ENCODE measurements around the gene AMER1. TPM values are rescaled to one million over a fixed set of nuclear protein-coding genes. Genes with fewer than 3 reads are reported as not detected.

AMER1 gene
- total and polyA plus RNA-seq, 2 of the 8 experiments (the other 6 are each of a cell fraction or from before 2014, with no cell fraction given): 3.3 to 9.4 TPM

- no peak for FAIRE-seq
- POLR2A ChIA-PET (ENCODE audit: partially characterized antibody): no interaction called here
- TF ChIP-seq HDAC2 (IDR thresholded peaks at IDR 0.05; ENCODE audit: borderline replicate concordance in 1 of 2, low read depth in 2 of 2, low read length in 2 of 2) (no peak), CHD1 (IDR thresholded peaks at IDR 0.05; ENCODE audit: low read depth, low read length) (no peak), RNF2 (IDR thresholded peaks at IDR 0.05; ENCODE audit: borderline replicate concordance, low read depth, low read length, missing control alignments, poor library complexity, severe bottlenecking) (no peak), CHD2 (IDR thresholded peaks at IDR 0.05; ENCODE audit: low read length) (no peak), NANOG (IDR thresholded peaks at IDR 0.05; ENCODE audit: insufficient read depth, low read depth, low read length, poor library complexity, severe bottlenecking) (no peak), KDM1A (IDR thresholded peaks at IDR 0.05; ENCODE audit: borderline replicate concordance, low read length) (no peak), POLR2A (IDR thresholded peaks at IDR 0.05; ENCODE audit: control extremely low read depth in 1 of 2, low read depth in 2 of 2, low read length in 2 of 2) (no peak), RXRA (IDR thresholded peaks at IDR 0.05; ENCODE audit: insufficient read depth, low read depth, low read length) (no peak), CREB1 (IDR thresholded peaks at IDR 0.05) (no peak), TBP (IDR thresholded peaks at IDR 0.05; ENCODE audit: low read depth, low read length) (no peak)
Measured at GRCh38 chrX:64191281-64192010, 14.1 kb downstream of the AMER1 start.

More at GRCh38 chrX:64191281-64192010, 14.1 kb downstream of the AMER1 start:
- no peak for DNase-seq (ENCODE audit: low read depth in 1 of 2, low spot score in 2 of 2)
- Histone ChIP-seq H3K23ac (ENCODE audit: insufficient read length) (no peak overlapping the region), H3K9ac (replicated peaks in 1 of 4; ENCODE audit: extremely low read depth in 1 of 4, low read depth in 3 of 4, low read length in 3 of 4) (no peak overlapping the region), H4K8ac (ENCODE audit: extremely low read depth, insufficient read depth, low read length) (no peak overlapping the region), H3K4me2 (ENCODE audit: insufficient read depth in 1 of 2, low read depth in 2 of 2, low read length in 2 of 2) (no peak overlapping the region), H2BK15ac (ENCODE audit: low read length) (no peak overlapping the region), H3K4ac (replicated peaks; ENCODE audit: insufficient read length, low read depth, low read length) (no peak overlapping the region), H3K79me1 (ENCODE audit: low read depth, low read length) (no peaks in the 10 kb centered on the region), H3K79me2 (ENCODE audit: control insufficient read depth in 1 of 2, insufficient read depth in 2 of 2, low read length in 2 of 2) (no peaks in the 10 kb centered on the region), H3K23me2 (ENCODE audit: low read depth, low read length) (no peaks in the 10 kb centered on the region), H3K14ac (ENCODE audit: insufficient read length) (no peak overlapping the region), H2BK5ac (ENCODE audit: low read depth, low read length) (no peak overlapping the region), H4K5ac (ENCODE audit: insufficient read length, low read depth, low read length) (no peak overlapping the region), H3K4me3 (ENCODE audit: extremely low read depth in 1 of 4, insufficient read depth in 2 of 4, low read depth in 3 of 4, low read length in 4 of 4) (no peak overlapping the region), H3K27ac (ENCODE audit: low read depth, low read length) (no peak overlapping the region), H2AFZ (ENCODE audit: low read length) (no peak overlapping the region), H2BK120ac (replicated peaks; ENCODE audit: low read depth, low read length) (no peak overlapping the region), H3K36me3 (ENCODE audit: control insufficient read depth in 2 of 4, insufficient read depth in 4 of 4, low read length in 3 of 4) (peaks cover 0 to 7% (median 2%) of the 10 kb centered on the region in 4 experiments; a peak in 3 of 8 replicates), H2AK5ac (ENCODE audit: low read depth, low read length) (no peak overlapping the region), H3K9me3 (ENCODE audit: insufficient read depth in 2 of 2, low read depth in 1 of 2, low read length in 1 of 2) (no peaks in the 10 kb centered on the region), H3K27me3 (replicated peaks in 1 of 4; ENCODE audit: control insufficient read depth in 3 of 4, extremely low read depth in 1 of 4, insufficient read depth in 3 of 4, low read length in 3 of 4) (no peaks in the 10 kb centered on the region), H3K4me1 (replicated peaks in 1 of 4; ENCODE audit: control insufficient read depth in 3 of 4, insufficient read depth in 4 of 4, low read length in 3 of 4) (no peaks in the 10 kb centered on the region; a peak in 2 of 7 replicates), H4K91ac (replicated peaks; ENCODE audit: insufficient read length, low read length) (no peak overlapping the region), H2BK20ac (ENCODE audit: low read length) (no peak overlapping the region), H4K20me1 (replicated peaks in 1 of 2; ENCODE audit: control insufficient read depth in 1 of 2, insufficient read depth in 2 of 2, low read length in 2 of 2) (peaks cover 0 to 1% of the 10 kb centered on the region in 2 experiments), H3K18ac (ENCODE audit: extremely low read depth, low read length) (no peak overlapping the region), H3K56ac (replicated peaks; ENCODE audit: insufficient read length, low read depth, low read length) (no peak overlapping the region), H2BK12ac (ENCODE audit: low read depth, low read length) (no peak overlapping the region)
- WGBS, 2 experiments (ENCODE audit: extremely low coverage in 1 of 2, insufficient coverage in 1 of 2, insufficient read length in 1 of 2, insufficient replicate concordance in 2 of 2, low coverage in 1 of 2, low lambda C conversion rate in 2 of 2, missing lambda C conversion rate in 1 of 2): 97% methylated on average over 17 of the region's 19 CpGs; no CpG with 5 or more reads in 1 of the 2 experiments
- CTCF ChIA-PET (ENCODE audit: partially characterized antibody): interaction anchor here (0.5 to 0.6 kb wide), 2 partner anchors 9 to 231 kb away, joined by 3 read pairs; no protein-coding TSS in a partner anchor

Data from H1 (cell line).